ENCODE measurements around the gene PRKCH. TPM values are rescaled to one million over a fixed set of nuclear protein-coding genes. Genes with fewer than 3 reads are reported as not detected.

Gene PRKCH
- total RNA-seq, 2 donors from 2014 or later = 7.2 to 8.6 TPM

DNA sequence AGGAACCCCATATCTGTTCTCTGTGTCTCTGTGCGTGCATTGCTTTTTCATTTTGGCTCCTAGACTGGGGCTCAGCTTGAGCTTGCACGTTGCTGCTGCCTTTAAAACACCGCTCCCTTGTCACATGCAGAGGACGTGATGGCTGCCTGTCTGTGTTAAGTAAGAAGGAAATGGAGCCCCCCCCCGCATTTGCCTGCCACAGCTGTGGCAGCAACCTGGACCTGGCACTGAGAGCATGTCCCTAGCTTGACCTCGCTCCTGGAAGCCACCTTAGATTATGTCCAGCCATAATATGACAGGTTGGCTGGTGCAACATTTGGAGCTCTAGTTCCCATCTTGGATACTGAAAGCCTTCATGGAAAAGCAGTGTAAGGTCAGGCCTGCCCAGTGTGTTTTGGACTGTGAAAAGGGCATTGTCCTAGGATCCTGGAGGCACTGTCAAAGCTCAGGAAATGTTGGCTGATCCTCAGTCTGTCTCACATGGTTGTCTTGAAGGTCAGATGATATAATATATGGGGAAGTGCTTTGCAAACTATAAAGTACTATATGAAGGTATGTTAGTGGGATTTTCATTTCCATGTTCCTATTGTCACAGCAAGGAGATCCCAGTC lies 73.8 kb downstream of the PRKCH start:
- H3K4me3 ChIP-seq (ENCODE audit: low read length) = no peak overlapping the region
- H3K36me3 ChIP-seq (ENCODE audit: control insufficient read depth, insufficient read depth, low read length) = no peaks in the 10 kb centered on the region
- no peak overlapping the region for H3K9ac ChIP-seq (ENCODE audit: extremely low read depth, low read length, poor library complexity, severe bottlenecking)
- H3K4me1 ChIP-seq (ENCODE audit: control insufficient read depth, insufficient read depth, low read length) = no peaks in the 10 kb centered on the region
- Mint-ChIP-seq H3K27ac (no peak overlapping the region), H3K4me3 (no peak overlapping the region), H3K9me3 (no peaks in the 10 kb centered on the region), H3K27me3 (ENCODE audit: insufficient read depth) (no peaks in the 10 kb centered on the region), H3K36me3 (ENCODE audit: low read depth) (no peaks in the 10 kb centered on the region), H3K4me1 (peaks cover 15% of the 10 kb centered on the region)
- 91 to 93% methylated on average over 3 to 5 of the region's 6 CpGs for WGBS, 2 experiments (ENCODE audit: insufficient coverage in 1 of 2, insufficient read length in 1 of 2)
- DNase-seq = no peak
- no peak overlapping the region for H3K27ac ChIP-seq (ENCODE audit: low read depth, low read length)
- TF ChIP-seq, protein P1, sequence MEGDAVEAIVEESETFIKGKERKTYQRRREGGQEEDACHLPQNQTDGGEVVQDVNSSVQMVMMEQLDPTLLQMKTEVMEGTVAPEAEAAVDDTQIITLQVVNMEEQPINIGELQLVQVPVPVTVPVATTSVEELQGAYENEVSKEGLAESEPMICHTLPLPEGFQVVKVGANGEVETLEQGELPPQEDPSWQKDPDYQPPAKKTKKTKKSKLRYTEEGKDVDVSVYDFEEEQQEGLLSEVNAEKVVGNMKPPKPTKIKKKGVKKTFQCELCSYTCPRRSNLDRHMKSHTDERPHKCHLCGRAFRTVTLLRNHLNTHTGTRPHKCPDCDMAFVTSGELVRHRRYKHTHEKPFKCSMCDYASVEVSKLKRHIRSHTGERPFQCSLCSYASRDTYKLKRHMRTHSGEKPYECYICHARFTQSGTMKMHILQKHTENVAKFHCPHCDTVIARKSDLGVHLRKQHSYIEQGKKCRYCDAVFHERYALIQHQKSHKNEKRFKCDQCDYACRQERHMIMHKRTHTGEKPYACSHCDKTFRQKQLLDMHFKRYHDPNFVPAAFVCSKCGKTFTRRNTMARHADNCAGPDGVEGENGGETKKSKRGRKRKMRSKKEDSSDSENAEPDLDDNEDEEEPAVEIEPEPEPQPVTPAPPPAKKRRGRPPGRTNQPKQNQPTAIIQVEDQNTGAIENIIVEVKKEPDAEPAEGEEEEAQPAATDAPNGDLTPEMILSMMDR (conservative IDR thresholded peaks at IDR 0.05) = no peak
- no peaks in the 10 kb centered on the region for H3K27me3 ChIP-seq (ENCODE audit: control insufficient read depth, insufficient read depth, low read length, poor library complexity, severe bottlenecking)
- H3K9me3 ChIP-seq (ENCODE audit: control insufficient read depth, low read length) = no peaks in the 10 kb centered on the region

DNA sequence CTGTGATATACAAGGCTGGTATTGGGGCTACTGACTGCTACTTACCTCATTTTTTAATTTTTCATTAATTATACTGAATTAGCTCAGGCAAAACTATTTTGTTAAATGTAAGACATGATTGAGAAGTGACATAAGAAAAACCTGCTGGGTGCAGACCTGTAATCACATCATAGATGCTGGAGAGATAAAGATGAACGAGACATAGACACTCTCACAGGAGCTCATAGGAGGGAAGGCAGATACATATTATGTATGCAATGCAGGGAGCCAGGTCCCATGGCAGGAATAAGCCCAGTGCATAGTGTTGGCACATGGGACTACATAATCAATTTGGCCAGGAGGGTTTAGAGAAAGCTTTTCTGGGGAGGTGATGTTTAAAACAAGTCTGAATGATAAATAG lies 74.9 kb downstream of the PRKCH start:
- Histone ChIP-seq H3K4me1 (ENCODE audit: control insufficient read depth, insufficient read depth, low read length) (no peaks in the 10 kb centered on the region), H3K4me3 (ENCODE audit: low read length) (no peak overlapping the region), H3K27me3 (ENCODE audit: control insufficient read depth, insufficient read depth, low read length, poor library complexity, severe bottlenecking) (no peaks in the 10 kb centered on the region), H3K27ac (ENCODE audit: low read depth, low read length) (no peak overlapping the region), H3K9me3 (ENCODE audit: control insufficient read depth, low read length) (no peaks in the 10 kb centered on the region), H3K9ac (ENCODE audit: extremely low read depth, low read length, poor library complexity, severe bottlenecking) (no peak overlapping the region), H3K36me3 (ENCODE audit: control insufficient read depth, insufficient read depth, low read length) (no peaks in the 10 kb centered on the region)
- Mint-ChIP-seq H3K36me3 (ENCODE audit: low read depth) (no peaks in the 10 kb centered on the region), H3K4me1 (peaks cover 15% of the 10 kb centered on the region), H3K4me3 (no peak overlapping the region), H3K27me3 (ENCODE audit: insufficient read depth) (no peaks in the 10 kb centered on the region), H3K27ac (no peak overlapping the region), H3K9me3 (no peaks in the 10 kb centered on the region)
- TF ChIP-seq, protein P1 (conservative IDR thresholded peaks at IDR 0.05) = no peak
- 68 to 100% methylated on average over 1 of the region's 1 CpG for WGBS, 2 experiments (ENCODE audit: insufficient coverage in 1 of 2, insufficient read length in 1 of 2)
- DNase-seq = no peak

DNA sequence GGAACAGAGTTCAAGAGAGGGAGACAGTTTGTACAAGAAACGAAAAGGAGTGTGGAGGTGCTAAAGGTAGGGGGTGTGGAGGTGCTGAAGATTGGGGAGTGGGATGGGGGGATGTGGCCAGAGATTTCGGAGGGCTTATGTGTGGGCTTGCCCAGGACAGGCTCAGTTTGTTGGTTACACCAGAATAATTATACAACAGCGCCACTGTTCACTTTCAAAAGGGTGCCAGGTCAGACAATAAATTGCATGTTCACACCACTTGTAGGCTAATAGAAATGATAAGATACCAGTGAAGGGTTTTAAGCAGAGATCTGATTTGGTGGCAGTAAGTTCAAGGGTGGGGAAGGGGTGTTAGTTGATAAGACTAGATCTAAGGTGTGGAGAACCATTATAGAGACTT lies 75.3 kb downstream of the PRKCH start:
- no peaks in the 10 kb centered on the region for H3K9me3 Mint-ChIP-seq
- TF ChIP-seq, protein P1 (conservative IDR thresholded peaks at IDR 0.05) = no peak
- no peak overlapping the region for H3K4me3 Mint-ChIP-seq
- Histone ChIP-seq H3K4me1 (ENCODE audit: control insufficient read depth, insufficient read depth, low read length) (no peaks in the 10 kb centered on the region), H3K27ac (ENCODE audit: low read depth, low read length) (no peak overlapping the region), H3K9ac (ENCODE audit: extremely low read depth, low read length, poor library complexity, severe bottlenecking) (no peak overlapping the region), H3K27me3 (ENCODE audit: control insufficient read depth, insufficient read depth, low read length, poor library complexity, severe bottlenecking) (no peaks in the 10 kb centered on the region), H3K36me3 (ENCODE audit: control insufficient read depth, insufficient read depth, low read length) (no peaks in the 10 kb centered on the region), H3K4me3 (ENCODE audit: low read length) (no peak overlapping the region), H3K9me3 (ENCODE audit: control insufficient read depth, low read length) (no peaks in the 10 kb centered on the region)
- no peaks in the 10 kb centered on the region for H3K36me3 Mint-ChIP-seq (ENCODE audit: low read depth)
- no peaks in the 10 kb centered on the region for H3K27me3 Mint-ChIP-seq (ENCODE audit: insufficient read depth)
- 86 to 100% methylated on average over 1 to 3 of the region's 3 CpGs for WGBS, 2 experiments (ENCODE audit: insufficient coverage in 1 of 2, insufficient read length in 1 of 2)
- no peak for DNase-seq
- H3K27ac Mint-ChIP-seq = no peak overlapping the region
- H3K4me1 Mint-ChIP-seq = peaks cover 15% of the 10 kb centered on the region

Data from endodermal cell (in vitro differentiated cells).